ENCODE measurements around the gene PTPRK. TPM values are rescaled to one million over a fixed set of nuclear protein-coding genes. Genes with fewer than 3 reads are reported as not detected.

PTPRK gene
- total RNA-seq, 4 donors from 2014 or later: 34.6 to 56.5 (median 47.0) TPM

DNA sequence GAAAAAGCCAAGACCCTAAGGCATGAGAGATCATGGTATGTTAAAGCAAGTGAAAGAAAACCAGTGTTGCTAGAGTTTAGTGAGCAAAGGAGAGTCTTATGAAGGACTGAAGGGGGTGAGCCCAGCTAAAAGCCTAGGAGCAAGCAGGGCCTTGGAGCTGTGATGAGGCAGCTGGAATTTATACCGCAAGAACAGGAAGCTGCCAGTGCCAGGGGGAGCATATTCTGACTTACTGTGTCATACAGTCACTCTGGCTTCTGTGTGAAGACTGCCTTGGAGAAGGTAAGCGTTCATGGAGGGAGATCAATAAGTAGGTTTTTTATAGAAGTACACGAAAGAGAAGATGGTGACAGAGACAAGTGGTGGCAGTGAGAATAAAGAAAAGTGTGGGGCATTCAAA is 310.6 kb downstream of the PTPRK start:
- no peak for DNase-seq
- Histone ChIP-seq H3K4me3 (replicated peaks in 1 of 3) (no peak overlapping the region), H3K27me3 (no peaks in the 10 kb centered on the region), H3K36me3 (no peaks in the 10 kb centered on the region), H3K4me1 (no peaks in the 10 kb centered on the region), H3K9me3 (no peaks in the 10 kb centered on the region), H3K27ac (no peak overlapping the region)
- WGBS, 2 donors: 83 to 89% methylated on average over 3 of the region's 3 CpGs
- TF ChIP-seq POLR2A (IDR thresholded peaks at IDR 0.05) (no peak), CTCF (IDR thresholded peaks at IDR 0.05) (no peak)
- intact Hi-C loops (cut with DNase I): no loop called here

DNA sequence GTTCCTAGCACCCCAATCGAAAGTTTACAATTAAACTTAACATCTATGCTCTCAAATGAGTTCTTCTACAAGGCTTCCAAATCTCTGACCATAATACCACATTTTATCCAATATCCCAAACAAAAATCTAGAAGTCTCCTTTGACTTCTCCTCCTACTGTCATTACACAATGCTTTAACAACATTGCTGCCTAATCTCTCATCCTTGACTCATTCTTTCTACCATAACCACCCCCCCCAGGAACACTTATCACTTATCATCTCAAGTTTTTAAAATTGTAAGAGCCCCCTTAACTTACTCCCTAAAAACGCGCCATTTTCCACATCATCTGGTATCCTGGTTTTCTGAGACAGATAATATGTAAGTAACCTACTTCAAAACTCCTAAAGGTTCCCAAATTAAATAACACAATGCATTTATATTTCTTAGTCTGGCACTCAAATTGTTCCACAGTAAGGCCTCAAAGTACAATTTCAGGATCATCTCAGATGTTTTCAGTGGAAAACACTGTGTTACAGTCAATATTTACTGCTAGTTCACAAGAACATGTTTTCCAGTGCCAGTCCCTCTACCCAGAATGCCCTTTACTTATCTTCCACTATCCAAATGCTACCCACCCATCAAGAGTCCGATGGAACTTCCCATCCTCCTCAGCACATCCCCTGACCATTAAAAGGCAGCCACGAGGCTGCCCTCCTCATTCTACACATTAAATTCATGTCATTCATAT is 311.4 kb downstream of the PTPRK start:
- H3K9me3 ChIP-seq: no peaks in the 10 kb centered on the region
- 80 to 84% methylated on average over 5 of the region's 5 CpGs for WGBS, 2 donors
- DNase-seq: no peak
- no peaks in the 10 kb centered on the region for H3K36me3 ChIP-seq
- H3K27ac ChIP-seq: no peak overlapping the region
- TF ChIP-seq POLR2A (IDR thresholded peaks at IDR 0.05) (no peak), CTCF (IDR thresholded peaks at IDR 0.05) (no peak)
- no peak overlapping the region for H3K4me3 ChIP-seq (replicated peaks in 1 of 3)
- intact Hi-C loops (cut with DNase I): no loop called here
- no peaks in the 10 kb centered on the region for H3K27me3 ChIP-seq
- H3K4me1 ChIP-seq: no peaks in the 10 kb centered on the region

- Histone ChIP-seq H3K4me1 (no peaks in the 10 kb centered on the region), H3K9me3 (no peaks in the 10 kb centered on the region), H3K27me3 (no peaks in the 10 kb centered on the region), H3K36me3 (no peaks in the 10 kb centered on the region), H3K4me3 (replicated peaks in 1 of 3) (no peak overlapping the region), H3K27ac (no peak overlapping the region)
- no peak for DNase-seq
- TF ChIP-seq POLR2A (IDR thresholded peaks at IDR 0.05): no peak
- intact Hi-C loops (cut with DNase I): no loop called here
These were observed 312.3 kb downstream of the PTPRK start for GRCh38 chr6:128208078-128208477.

DNA sequence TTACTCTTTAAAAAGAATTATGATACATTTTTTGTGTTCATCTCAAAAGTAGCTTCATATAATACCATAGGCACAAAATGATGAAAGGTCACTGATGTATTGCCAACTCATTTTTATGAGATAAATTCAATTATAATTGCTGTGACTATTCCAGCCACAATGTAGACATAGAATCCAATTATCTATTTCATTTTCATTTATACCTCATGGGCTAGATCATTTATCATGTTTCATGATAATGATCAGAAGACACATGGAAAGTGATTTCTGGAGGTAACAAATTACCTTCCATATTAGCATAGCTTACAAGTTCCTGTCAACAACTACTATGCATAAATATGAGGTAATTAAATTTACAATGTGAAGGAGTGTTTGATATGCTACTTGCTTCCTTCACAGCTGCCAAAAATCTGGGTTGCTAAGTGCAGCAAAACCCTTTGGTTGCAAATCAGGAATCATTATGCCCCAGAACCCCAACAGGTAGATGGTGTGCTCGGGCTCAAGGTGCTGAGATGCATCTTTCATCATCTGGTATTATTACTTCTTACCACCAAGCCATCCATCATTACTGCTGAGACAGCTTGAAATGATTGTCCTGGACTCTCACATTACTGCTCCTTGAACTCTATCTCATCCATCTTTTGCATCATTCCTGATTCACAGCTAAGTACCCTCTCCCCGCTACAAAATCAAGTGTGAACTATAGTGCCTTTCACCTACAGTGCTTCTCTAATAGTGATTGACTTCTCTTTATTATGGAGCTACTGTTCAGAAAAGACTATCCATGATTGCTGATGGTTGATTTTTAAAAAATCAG is 313.6 kb downstream of the PTPRK start:
- no peaks in the 10 kb centered on the region for H3K27me3 ChIP-seq
- TF ChIP-seq CTCF (IDR thresholded peaks at IDR 0.05): no peak
- TF ChIP-seq POLR2A (IDR thresholded peaks at IDR 0.05): no peak
- no peak overlapping the region for H3K4me3 ChIP-seq (replicated peaks in 1 of 3)
- no peak for DNase-seq
- H3K27ac ChIP-seq: no peak overlapping the region
- H3K36me3 ChIP-seq: no peaks in the 10 kb centered on the region
- 94 to 97% methylated on average over 2 of the region's 2 CpGs for WGBS, 2 donors
- no peaks in the 10 kb centered on the region for H3K4me1 ChIP-seq
- no peaks in the 10 kb centered on the region for H3K9me3 ChIP-seq
- intact Hi-C loops (cut with DNase I): no loop called here

- no peak for DNase-seq
- no peaks in the 10 kb centered on the region for H3K4me1 ChIP-seq
- TF ChIP-seq POLR2A (IDR thresholded peaks at IDR 0.05) (no peak), CTCF (IDR thresholded peaks at IDR 0.05) (no peak)
- WGBS, 2 donors: 97% methylated on average over 3 of the region's 3 CpGs
- no peaks in the 10 kb centered on the region for H3K9me3 ChIP-seq
- H3K27ac ChIP-seq: no peak overlapping the region
- H3K27me3 ChIP-seq: no peaks in the 10 kb centered on the region
- intact Hi-C loops (cut with DNase I): no loop called here
- no peak overlapping the region for H3K4me3 ChIP-seq (replicated peaks in 1 of 3)
- H3K36me3 ChIP-seq: no peaks in the 10 kb centered on the region
These were observed 315.8 kb downstream of the PTPRK start for GRCh38 chr6:128204616-128205015.

Measured in thyroid gland (tissue), 4 donors.